MCF 10A (cell line): ENCODE results near the gene NASP. TPM values are rescaled to one million over a fixed set of nuclear protein-coding genes. Genes with fewer than 3 reads are reported as not detected.

Experiments used
- BruUV-seq: library from RNA; stranded (reverse); fragments of 400-500 nt; replicated peaks from 2 replicates; lab custom pipeline; 2021; lab: Mats Ljungman, UMichigan
- CTCF ChIA-PET: fragments of 300-600 bp; sonication (Branson Sonifier 250); formaldehyde crosslinking; extraction: SDS; loops from one replicate; lab custom pipeline; 2021; ENCODE audit warnings: antibody characterized with exemption, inconsistent platforms; lab: Yijun Ruan, JAX
- POLR2A ChIA-PET: fragments of 300-600, 350-650 bp; sonication (Branson Sonifier 250); formaldehyde crosslinking; extraction: SDS; loops from one replicate; lab custom pipeline; 2020; ENCODE audit warnings: antibody characterized with exemption, inconsistent platforms; lab: Yijun Ruan, JAX
- DNase-seq: peaks from one replicate; pipeline ENCODE4 v3.0.0-alpha.2; 2018; ENCODE audit not compliant: unreplicated experiment
- H3K27ac Mint-ChIP-seq: one replicate; pipeline ENCODE4 v1.8.0; 2022; ENCODE audit warnings: mild to moderate bottlenecking, low read depth, mixed read lengths; ENCODE audit not compliant: unreplicated experiment
- H3K27me3 Mint-ChIP-seq: one replicate; pipeline ENCODE4 v1.8.0; 2022; ENCODE audit warnings: mixed read lengths; ENCODE audit not compliant: insufficient read depth, unreplicated experiment
- H3K36me3 Mint-ChIP-seq: one replicate; pipeline ENCODE4 v1.8.0; 2022; ENCODE audit warnings: mild to moderate bottlenecking, moderate library complexity, mixed read lengths; ENCODE audit not compliant: insufficient read depth, unreplicated experiment
- H3K4me1 Mint-ChIP-seq: one replicate; pipeline ENCODE4 v1.8.0; 2022; ENCODE audit warnings: mixed read lengths; ENCODE audit not compliant: insufficient read depth, unreplicated experiment
- H3K4me3 Mint-ChIP-seq: one replicate; pipeline ENCODE4 v1.8.0; 2022; ENCODE audit warnings: mild to moderate bottlenecking, moderate library complexity, mixed read lengths; ENCODE audit not compliant: unreplicated experiment
- H3K9me3 Mint-ChIP-seq: one replicate; pipeline ENCODE4 v1.8.0; 2022; ENCODE audit warnings: mixed read lengths; ENCODE audit not compliant: unreplicated experiment
- CTCF ChIP-seq: fragments of 200-600 bp; IDR thresholded peaks from one replicate; pipeline ENCODE4 v1.8.0; 2022; ENCODE audit warnings: antibody characterized with exemption, mild to moderate bottlenecking; ENCODE audit not compliant: unreplicated experiment
- intact Hi-C: fragments of 100-400 bp; cut with micrococcal nuclease; formaldehyde crosslinking; loops from 2 replicates; pipeline ENCODE4 v1.14.1; 2022
- total RNA-seq: library from RNA; stranded (reverse); gene quantifications from 2 replicates; pipeline ENCODE4 v1.2.3, GENCODE V29; 2022

The NASP gene
- total RNA-seq, 1 experiment from 2014 or later: 84.6 TPM

- H3K27me3 Mint-ChIP-seq: no peaks in the 10 kb centered on the region
- no peak for TF ChIP-seq CTCF
- ChIA-PET POLR2A (no interaction called here), CTCF (no interaction called here)
- no peak overlapping the region for H3K27ac Mint-ChIP-seq
- no peak for DNase-seq
- H3K9me3 Mint-ChIP-seq: no peaks in the 10 kb centered on the region
- H3K4me1 Mint-ChIP-seq: no peaks in the 10 kb centered on the region
- intact Hi-C loops: no loop called here
- no TSS peak for BruUV-seq
- peaks cover 84% of the 10 kb centered on the region for H3K36me3 Mint-ChIP-seq
- H3K4me3 Mint-ChIP-seq: no peak overlapping the region
These were observed 46.6 kb downstream of the NASP start for GRCh38 chr1:45630429-45630828.

DNA sequence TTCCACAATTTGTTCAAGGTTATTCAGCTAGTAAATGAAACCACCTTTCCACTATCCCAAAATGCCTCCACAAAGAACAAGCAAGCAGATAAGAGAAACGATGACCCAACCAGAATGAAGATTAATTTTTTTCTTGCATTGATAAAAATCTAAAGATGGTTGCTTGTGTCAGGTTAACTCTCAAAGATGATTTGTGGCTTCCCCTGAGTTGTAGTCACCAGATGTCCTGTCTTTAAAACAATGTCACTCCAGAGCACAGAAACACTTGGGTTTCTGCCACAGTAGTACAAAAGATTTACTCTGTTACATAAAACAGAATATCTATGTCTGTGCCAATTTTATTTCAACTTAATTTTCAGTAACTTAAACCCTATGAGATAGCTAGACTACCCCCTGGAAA, 51.4 kb downstream of the NASP start:
- no peak for TF ChIP-seq CTCF
- intact Hi-C loops: no loop called here
- Mint-ChIP-seq H3K4me3 (no peak overlapping the region), H3K27ac (no peak overlapping the region), H3K9me3 (no peaks in the 10 kb centered on the region), H3K4me1 (no peaks in the 10 kb centered on the region), H3K36me3 (peaks cover 37% of the 10 kb centered on the region), H3K27me3 (no peaks in the 10 kb centered on the region)
- DNase-seq: no peak
- ChIA-PET POLR2A (interaction anchor here (0.6 to 1.4 kb wide), 4 partner anchors 52 to 564 kb away, joined by 3 to 4 read pairs (median 3); partner anchors contain the start of gene NASP), CTCF (interaction anchor here (0.8 kb wide), 1 partner anchor 65 kb away, joined by 3 read pairs; no protein-coding TSS in a partner anchor)
- no TSS peak for BruUV-seq

- TF ChIP-seq CTCF: no peak
- Mint-ChIP-seq H3K4me3 (no peak overlapping the region), H3K27me3 (no peaks in the 10 kb centered on the region), H3K36me3 (peaks cover 27% of the 10 kb centered on the region), H3K4me1 (no peaks in the 10 kb centered on the region), H3K9me3 (no peaks in the 10 kb centered on the region), H3K27ac (peak overlapping the region; percentile 8)
- CTCF ChIA-PET: no interaction called here
- POLR2A ChIA-PET: no interaction called here
- DNase-seq: no peak
- intact Hi-C loops: loop anchor here (5.0 kb wide), 1 partner anchor 242 kb away; no protein-coding TSS in a partner anchor
- BruUV-seq: no TSS peak
These were observed 56.5 kb downstream of the NASP start for GRCh38 chr1:45640293-45640692.

- CTCF ChIA-PET: interaction anchor here (0.6 to 1.0 kb wide), 3 partner anchors 14 to 128 kb away, joined by 3 to 5 read pairs (median 4); no protein-coding TSS in a partner anchor
- peaks cover 45% of the 10 kb centered on the region for H3K36me3 Mint-ChIP-seq
- H3K4me1 Mint-ChIP-seq: peaks cover 3% of the 10 kb centered on the region
These were observed 59.5 kb downstream of the NASP start for GRCh38 chr1:45643321-45643720.

More at GRCh38 chr1:45643321-45643720, 59.5 kb downstream of the NASP start:
- POLR2A ChIA-PET: interaction anchor here (0.7 to 3.1 kb wide), 2 partner anchors 43 to 44 kb away, joined by 3 to 10 read pairs; partner anchors contain the start of gene GPBP1L1
- BruUV-seq: no TSS peak
- DNase-seq: no peak
- Mint-ChIP-seq H3K27ac (peak overlapping the region; percentile 41), H3K27me3 (no peaks in the 10 kb centered on the region), H3K9me3 (no peaks in the 10 kb centered on the region), H3K4me3 (no peak overlapping the region)
- intact Hi-C loops: loop anchor here (5.0 kb wide), 1 partner anchor 239 kb away; no protein-coding TSS in a partner anchor
- TF ChIP-seq CTCF: no peak
